Uterus (tissue), 2 donors: Measurements from ENCODE around the gene MSANTD1.

ENCODE experiments used
- CTCF ChIP-seq, 4 experiments: fragments of 200-600 bp in 2 of 4; fragments of 450-650 bp in 2 of 4; sonication (generic) in 2 of 4; IDR thresholded peaks; one replicate each; pipeline ENCODE4 v1.5.1; 2016 to 2019; ENCODE audit warnings: antibody characterized with exemption in 4 of 4, mild to moderate bottlenecking in 2 of 4, moderate library complexity in 1 of 4
- POLR2A ChIP-seq, 2 donors: fragments of 450-650 bp; IDR thresholded peaks; one replicate each; pipeline ENCODE4 v1.6.1; 2016; ENCODE audit warnings: antibody characterized with exemption in 2 of 2, mild to moderate bottlenecking in 1 of 2, moderate library complexity in 1 of 2

- TF ChIP-seq CTCF (IDR thresholded peaks at IDR 0.05) (no peak), POLR2A (IDR thresholded peaks at IDR 0.05) (no peak)
Observed at GRCh38 chr4:3237712-3238560, 11.0 kb upstream of the MSANTD1 start.
